EH (cell line): Measurements from ENCODE around the gene SPSB3.
"Not testable (repeated sequence)": the region's sequence is repeated elsewhere in the genome, so short reads cannot be mapped to it uniquely, and the experiment has no call there.

Experiments
- DNase-seq: peaks from one replicate; pipeline ENCODE4 v3.0.0-alpha.2; 2015; ENCODE audit warnings: low read depth

SPSB3 gene

GRCh38 chr16:1816396-1817275 lies 34.3 kb upstream of the SPSB3 start:
- no peak for DNase-seq

DNA sequence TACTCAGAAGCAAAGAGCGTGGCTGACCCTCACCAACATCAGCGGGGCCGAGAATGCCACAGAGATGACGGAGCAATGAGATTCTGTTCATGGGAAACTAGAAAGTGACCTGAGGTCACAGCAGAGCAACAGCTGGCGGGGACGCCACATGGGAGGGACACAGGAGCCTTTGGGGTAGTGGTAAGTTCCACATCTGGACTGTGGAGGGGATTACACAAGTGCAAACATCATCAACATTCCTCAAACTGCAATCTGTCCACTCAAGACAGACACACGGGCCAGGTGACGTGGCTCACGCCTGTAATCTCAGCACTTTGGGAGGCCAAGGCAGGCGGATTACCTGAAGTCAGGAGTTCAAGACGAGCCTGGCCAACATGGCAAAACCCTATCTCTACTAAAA lies 33.1 kb upstream of the SPSB3 start:
- no peak for DNase-seq

GRCh38 chr16:1812732-1813163 lies 30.4 kb upstream of the SPSB3 start:
- DNase-seq, result peak; percentile 60

GRCh38 chr16:1810536-1810935 lies 28.2 kb upstream of the SPSB3 start:
- DNase-seq, result no peak

DNA sequence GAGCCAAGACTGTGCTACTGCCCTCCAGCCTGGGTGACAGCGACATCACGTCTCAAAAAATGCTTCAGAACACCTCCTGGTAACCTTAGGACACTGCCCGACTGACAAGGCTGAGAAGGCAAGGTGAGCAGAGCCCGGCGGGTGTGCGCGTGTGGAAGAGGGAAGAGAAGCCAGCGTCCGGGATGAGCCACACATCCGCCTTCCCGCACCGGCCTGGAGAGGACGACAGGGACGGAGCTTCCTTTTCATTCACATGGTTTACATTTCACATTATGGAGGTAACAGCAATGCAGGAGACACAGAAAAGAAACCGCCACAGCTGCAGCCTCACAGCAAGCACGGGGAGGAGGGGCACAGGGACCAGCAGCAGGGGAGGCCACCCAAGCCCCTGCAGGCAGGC lies 27.7 kb upstream of the SPSB3 start:
- no peak for DNase-seq

DNA sequence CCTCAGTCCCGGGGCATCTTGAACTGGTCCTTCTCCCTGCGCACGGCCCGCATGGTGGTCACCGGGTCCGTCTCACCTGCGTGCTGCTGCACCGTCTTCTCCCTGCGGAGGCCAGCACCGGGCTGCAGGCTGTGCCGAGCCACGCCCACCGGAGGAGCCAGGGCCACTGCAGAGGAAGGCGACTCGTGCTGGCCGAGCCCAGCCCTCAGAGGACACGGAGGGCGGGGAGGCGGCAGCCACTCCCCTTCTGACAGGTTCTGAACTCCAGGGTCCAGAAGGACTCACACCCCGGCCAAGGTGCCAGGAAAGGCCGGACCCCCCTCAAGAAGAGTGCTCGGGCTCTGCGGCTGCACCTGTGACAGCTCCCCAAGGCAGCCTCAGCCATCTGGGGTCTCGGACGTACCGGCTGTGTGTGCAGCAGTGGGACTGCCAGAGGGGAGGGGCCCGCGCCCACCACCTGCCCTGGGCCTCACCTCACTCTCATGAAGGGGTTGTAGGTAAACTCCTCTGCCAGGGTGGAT lies 27.0 kb upstream of the SPSB3 start:
- DNase-seq, result no peak

DNA sequence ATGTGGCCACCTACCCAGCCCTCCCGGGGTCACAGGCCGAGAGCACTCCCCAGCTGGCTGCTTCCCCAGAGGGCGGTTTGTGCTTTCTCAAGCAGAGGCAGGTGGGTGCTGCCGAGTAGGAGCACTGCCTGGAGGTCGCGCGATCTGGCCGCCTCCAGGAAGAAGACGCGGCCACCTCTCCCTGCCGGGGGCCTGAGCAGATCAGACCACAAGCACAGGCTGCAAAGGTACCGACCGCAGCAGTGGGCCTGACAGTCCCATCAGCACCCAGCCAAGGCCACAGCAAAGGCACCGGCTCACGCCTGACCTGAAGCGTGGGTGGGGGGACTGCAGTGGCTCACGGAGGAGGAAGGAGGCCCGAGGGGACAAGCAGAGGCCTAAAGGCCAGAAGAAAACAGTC lies 26.3 kb upstream of the SPSB3 start:
- DNase-seq, result no peak

DNA sequence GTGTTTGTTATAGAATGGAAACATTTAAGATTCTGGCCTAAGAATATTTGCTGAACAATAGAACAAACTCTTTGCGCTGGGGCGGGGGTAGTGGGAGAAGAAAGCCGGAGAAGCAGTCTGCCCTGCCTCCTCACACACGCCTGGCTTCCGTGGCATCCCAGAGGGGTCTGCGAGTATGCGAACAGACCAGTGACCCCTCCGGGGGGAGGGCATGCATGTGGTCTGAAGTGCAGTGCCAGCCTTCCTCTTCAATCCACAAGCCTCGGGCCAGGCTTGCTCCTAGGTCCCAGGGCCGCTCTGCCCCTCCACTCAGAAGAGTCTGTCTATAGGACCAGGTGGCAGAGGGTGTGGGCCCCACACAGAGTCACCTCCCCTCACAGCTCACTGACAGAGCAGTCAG lies 25.3 kb upstream of the SPSB3 start:
- no peak for DNase-seq

GRCh38 chr16:1800701-1801100 lies 18.3 kb upstream of the SPSB3 start:
- DNase-seq, result no peak

DNA sequence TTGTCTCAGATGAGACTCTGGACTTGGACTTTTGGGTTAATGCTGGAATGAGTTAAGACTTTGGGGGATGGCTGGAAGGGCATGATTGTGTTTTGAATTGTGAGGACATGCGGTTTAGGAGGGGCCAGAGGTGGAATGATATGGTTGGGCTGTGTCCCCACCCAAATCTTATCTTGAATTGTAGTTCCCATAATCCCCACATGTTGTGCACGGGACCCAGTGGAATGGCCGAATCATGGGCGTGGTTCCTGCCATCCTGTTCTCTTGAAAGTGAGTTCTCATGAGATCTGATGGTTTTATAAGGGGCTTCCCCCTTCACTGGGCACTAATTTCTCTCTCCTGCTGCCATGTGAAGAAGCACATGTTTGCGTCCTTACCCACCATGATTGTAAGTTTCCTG lies 16.9 kb upstream of the SPSB3 start:
- DNase-seq, result not testable (repeated sequence)

DNA sequence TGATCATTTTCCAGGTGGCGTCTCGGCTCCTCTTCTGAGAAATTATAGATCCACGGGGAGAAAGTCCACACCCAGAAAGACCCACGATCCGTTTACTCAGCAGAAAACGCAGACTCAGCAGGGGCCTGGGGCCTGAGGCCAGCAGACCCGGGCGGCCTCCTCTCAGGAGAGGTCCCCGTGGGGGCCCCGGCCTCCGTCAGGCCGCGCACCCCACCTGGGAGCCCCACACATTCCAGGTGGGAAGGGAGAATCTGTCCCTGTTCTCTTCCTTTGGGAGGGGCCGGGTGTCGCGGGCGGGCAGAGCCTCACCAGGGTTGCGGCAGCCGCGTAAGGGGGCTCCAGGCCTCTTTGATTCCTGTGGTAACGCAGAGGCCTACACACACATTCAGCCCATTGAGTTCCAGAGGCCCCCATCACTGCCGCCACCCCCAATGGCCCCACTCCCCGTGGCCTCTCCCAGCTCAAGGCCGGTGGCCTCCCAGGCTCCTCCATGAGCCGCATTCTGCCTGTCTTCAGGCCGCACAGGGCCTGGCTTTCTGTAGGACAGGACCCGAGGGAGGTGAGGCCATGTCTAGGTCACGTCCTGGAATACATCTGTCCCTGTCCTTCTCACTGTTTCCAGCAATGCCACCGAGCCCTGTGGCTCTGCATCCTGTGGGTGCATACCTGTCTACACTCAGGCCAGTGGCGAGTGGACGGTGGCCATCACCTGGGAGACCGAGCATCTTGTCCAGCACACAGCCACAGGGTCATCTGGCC lies 12.7 kb upstream of the SPSB3 start:
- DNase-seq, result no peak

- no peak for DNase-seq
Measured at GRCh38 chr16:1794221-1794871, 12.0 kb upstream of the SPSB3 start.

DNA sequence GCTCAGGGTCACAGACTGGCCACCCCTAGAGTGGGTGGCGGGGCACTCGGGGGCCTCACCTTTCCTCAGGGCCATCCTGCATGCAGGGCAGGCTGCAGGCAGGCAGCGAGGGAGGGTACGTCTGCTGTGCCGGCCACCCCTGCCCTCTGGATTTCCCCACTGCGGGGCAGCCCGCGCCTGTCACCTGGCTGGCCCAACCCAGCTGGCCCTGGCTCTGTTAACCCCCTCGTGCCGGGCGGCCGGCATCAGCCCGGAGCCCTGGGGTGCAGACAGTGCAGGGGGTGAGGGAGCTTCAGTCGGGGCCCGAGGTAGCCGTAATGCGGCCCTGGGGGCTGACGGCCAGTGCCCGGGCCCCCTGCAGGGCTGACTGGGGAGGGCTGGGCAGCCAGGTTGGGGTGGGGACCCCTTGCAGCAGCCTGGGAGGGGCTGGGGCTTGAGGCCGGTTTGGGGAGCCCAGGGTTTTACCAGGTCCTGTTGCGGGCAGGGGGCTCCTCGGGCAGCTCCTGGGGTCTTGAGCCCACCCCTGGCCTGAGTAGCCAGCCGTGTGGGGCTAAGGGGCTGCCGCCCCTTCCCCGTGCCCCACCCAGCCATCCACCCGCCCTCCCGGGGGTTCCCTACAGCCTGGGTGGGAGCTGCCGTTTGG lies 11.3 kb upstream of the SPSB3 start, which contains the start of gene IGFALS:
Gene IGFALS (minus strand): TSS at position 128 of the 643 bp plus-strand sequence. CDS start 53 bp downstream, at position 75.
- DNase-seq, result no peak

- DNase-seq, result no peak
Measured at GRCh38 chr16:1792836-1793577, 10.6 kb upstream of the SPSB3 start.

DNA sequence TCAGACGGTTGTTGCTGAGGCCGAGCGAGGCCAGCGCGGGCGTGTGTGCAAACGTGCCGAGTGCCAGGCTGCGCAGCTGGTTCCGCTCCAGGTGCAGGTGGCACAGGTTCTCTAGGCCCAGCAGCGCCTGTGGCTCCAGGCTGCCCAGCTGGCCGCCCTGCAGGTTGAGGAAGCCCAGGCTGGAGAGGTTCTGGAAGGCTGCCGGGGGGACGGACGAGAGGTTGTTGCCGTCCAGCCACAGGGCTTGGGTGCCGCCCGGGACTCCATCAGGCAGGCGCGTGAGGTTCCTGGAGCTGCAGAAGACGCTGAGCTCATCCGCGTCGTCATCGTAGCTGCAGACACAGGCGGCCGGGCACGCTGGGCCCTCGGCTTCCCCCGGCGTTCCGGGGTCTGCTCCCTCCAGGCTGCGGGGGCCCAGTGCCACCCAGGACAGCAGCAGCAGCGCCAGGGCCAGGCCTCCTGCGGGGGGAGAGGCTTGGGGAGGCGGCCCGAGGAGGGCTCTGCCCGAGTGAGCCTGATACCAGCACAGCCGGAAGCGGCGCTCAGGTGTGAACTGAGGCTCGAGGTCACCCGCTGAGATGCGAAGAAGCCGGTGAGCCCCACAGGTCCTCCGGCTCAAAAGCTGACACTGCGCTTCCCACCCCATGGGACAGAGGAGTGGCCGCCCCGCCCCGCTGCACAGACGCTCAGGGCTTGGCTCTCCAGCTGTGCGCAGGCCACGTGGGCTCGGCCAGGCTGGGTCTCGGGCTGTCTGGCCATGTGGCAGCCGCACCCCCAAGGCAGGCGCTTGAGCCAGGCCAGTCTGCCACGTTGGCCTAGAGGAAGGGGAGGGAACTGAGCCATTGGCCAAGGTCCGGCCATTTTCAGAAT lies 9.8 kb upstream of the SPSB3 start:
- no peak for DNase-seq

GRCh38 chr16:1791256-1791942 lies 9.0 kb upstream of the SPSB3 start:
- no peak for DNase-seq

GRCh38 chr16:1790611-1791255 lies 8.4 kb upstream of the SPSB3 start:
- DNase-seq, result no peak

DNA sequence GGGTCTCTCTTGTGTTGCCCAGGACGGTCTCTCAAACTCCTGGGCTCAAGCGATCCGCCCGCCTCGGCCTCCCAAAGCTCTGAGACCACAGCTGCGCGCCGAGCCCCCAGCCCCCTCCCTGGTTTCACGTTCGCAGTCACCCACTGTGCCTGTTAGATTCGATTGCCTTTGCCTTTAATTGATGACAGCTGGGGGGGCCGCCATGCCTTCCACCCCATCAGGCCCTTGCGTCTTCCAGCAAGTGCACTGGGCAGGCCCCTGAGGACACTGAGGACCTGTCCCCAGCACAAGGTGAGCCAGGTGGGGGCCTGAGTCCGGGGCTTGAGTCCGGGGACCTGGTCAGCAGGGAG lies 7.9 kb upstream of the SPSB3 start:
- DNase-seq, result no peak

GRCh38 chr16:1789643-1790045 lies 7.3 kb upstream of the SPSB3 start:
- no peak for DNase-seq
